Suppressor macrophage treated with lipopolysaccharide for 1 hour (primary cell): ENCODE measurements around the gene ABCA7.

Experiments
- DNase-seq, 3 donors: peaks; one replicate each; pipeline ENCODE4 v3.0.0-alpha.2; 2020 to 2022

The ABCA7 gene

DNA sequence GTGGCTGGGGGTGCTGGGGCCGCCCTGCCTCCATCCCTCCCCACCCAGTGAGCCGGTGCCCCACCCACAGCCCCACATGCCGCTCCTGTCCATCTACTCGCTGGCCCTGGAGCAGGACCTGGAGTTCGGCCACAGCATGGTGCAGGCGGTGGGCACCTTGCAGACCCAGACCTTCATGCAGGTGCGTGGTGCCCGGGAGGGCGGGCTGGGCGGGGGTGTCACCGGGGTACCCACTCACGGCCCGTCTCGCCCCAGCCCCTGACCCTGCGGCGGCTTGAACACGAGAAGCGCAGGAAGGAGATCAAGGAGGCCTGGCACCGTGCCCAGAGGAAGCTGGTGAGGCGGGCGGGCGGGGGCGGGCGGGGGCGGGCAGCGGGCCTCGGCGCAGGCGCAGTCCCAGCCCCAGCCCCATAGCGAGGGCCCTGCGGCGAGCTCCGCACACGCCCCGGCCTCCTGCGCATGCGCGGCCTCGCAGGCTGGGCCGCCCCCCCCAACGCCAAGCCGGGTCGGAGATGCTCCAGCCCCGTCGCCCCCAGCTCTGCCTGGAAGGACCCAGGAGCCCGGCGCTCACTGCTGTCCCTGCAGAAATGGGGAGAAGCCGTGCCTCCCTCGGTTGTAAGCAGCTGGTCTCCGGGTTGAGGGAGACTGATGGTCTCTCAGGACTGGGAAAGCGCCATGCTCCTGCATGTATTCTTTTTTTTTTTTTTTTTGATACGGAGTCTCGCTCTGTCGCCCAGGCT lies 34.8 kb downstream of the ABCA7 start:
- DNase-seq = peak; percentile 87 to 97 (median 88)

DNA sequence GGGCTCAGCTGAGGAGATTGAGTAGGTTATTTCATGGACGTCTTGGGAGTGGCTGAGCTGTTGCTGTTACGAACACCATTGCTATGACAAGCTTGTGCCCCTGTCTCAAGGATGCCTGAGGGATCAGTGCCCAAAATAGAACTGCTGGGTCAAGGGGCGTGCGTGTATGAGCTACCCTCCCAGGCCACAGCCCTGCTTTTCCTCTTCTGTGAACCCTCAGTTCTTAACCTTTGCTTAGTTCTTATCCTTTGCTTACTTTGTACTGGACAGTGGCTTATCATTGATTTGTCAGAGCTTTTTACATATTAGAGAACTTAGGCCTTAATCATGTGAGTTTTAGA lies 36.1 kb downstream of the ABCA7 start:
- no peak for DNase-seq

DNA sequence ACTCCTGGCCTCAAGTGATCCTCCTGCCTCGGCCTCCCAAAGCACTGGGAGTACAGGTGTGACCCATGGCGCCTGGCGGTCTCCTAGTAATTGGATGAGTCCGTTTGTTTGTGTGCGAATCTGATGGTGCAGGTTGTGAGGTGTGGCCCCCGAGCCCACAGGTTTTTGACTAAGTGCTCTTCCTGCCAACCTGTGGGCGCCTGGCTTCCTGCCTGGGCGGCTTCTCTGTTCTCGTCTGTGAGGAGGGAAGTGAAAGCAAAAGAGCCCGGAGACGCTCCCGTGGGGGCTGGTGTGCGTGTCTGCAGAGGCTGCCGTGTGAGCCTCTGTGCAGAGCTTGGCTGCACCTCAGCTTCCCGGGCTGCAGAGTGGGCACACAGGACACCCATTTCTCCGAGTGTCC lies 37.0 kb downstream of the ABCA7 start:
- peak; percentile 85 to 91 (median 91) for DNase-seq

DNA sequence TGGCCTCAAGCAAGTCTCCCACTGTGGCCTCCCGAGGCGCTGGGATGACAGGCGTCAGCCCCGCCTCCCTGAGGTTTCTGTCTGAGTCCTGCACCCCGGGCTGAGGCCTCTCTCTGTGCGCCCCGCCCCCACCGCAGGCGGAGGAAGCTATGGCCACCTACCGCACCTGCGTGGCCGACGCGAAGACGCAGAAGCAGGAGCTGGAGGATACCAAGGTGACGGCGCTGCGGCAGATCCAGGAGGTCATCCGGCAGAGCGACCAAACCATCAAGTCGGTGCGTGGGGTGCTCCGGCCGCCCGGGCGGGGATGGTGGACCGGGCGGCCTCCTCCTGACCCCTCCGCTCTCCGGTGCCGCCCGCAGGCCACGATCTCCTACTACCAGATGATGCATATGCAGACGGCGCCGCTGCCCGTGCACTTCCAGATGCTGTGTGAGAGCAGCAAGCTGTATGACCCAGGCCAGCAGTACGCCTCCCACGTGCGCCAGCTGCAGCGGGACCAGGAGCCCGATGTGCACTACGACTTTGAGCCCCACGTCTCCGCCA lies 39.7 kb downstream of the ABCA7 start:
- DNase-seq = no peak

DNA sequence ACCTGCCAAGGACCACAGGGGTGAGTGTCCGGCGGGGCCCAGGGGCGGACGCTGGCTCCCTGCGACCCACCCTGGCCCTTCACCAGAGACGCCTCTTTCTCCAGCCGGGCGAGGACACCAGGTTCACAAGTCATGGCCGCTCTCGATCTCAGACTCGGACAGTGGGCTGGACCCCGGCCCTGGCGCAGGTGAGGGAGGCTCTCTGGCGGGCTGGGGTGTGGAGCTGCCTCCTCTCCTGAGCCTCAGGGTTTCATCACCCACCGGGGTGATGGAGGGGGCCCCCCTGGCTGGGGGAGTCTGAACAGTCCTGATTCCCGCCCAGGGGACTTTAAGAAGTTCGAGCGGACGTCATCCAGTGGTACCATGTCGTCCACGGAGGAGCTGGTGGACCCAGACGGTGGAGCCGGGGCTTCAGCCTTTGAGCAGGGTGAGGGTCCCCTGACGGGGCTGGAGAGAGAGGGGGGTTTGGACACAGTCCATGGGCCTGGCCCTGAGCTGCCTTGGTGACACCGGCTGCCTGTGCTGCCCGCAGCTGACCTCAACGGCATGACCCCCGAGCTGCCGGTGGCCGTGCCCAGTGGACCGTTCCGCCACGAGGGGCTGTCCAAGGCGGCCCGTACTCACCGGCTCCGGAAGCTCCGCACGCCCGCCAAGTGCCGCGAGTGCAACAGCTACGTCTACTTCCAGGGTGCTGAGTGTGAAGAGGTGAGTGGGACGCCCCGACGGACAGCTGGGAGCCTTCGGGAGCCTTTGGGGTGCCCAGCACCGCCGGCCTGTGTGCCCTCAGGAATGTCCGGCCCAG lies 40.7 kb downstream of the ABCA7 start:
- no peak for DNase-seq

DNA sequence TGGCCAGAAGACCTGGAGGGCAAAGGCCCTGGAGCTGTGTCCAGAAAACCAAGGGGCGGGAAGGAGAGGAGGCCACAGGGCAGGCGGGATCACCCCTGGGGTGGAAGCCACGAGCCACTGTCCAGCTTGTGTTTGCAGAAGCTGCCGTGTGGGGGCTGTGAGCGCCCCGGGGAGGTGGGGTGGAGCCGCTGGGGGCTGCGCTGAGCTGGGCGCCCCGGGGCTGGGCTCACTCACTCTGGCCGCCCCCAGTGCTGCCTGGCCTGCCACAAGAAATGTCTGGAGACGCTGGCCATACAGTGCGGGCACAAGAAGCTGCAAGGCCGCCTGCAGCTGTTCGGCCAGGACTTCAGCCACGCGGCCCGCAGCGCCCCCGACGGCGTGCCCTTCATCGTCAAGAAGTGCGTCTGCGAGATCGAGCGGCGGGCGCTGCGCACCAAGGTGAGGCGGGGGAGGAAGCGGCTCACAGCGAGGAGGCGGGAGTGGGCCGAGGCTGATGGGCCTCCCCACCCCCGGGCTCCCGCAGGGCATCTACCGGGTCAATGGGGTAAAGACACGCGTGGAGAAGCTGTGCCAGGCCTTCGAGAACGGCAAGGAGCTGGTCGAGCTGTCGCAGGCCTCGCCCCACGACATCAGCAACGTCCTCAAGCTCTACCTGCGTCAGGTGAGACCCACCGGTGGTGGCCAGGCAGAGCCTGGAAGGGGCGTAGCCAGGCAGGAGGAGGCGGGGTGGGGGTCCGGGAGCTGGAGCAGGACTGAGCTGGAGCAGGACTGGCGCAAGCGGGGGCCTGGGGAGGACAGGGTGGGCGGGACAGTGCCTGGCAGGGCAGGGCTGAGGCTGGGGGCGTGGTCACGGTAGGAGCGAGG lies 41.6 kb downstream of the ABCA7 start:
- DNase-seq = no peak

DNA sequence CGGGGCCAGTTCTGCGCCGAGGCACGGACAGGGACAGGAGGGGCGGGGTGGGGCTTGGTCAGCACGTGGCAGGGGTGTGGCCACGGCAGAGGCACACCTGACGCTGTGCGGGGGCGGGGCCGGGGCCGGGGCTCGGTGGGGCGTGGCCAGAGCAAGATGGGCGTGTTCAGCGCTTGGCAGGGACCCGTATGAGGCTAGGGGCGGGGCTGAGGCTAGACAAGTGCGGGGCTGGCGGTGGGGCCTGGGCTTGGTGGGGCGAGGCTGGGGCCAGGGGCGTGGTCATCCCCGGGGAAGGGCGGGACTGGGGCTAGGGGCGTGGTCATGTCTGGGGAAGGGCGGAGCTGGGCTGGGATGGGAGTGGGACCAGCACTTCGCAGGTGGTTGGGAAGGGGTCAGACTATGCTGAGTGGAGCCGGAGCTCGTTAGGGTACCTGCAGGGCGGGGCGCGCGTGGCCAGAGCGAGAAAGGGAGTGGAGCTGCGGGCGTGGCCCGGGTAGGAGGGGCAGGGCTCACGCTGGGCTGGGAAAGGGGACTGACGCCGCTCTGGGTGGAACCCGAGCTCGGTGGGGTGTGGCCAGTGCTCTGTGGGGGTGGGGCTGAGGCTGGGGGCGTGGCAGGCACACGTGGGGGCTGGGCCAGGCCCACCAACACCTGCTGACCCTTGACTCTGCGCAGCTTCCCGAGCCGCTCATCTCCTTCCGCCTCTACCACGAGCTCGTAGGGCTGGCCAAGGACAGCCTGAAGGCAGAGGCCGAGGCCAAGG lies 42.4 kb downstream of the ABCA7 start:
- DNase-seq = peak; percentile 36 to 66 (median 39)

DNA sequence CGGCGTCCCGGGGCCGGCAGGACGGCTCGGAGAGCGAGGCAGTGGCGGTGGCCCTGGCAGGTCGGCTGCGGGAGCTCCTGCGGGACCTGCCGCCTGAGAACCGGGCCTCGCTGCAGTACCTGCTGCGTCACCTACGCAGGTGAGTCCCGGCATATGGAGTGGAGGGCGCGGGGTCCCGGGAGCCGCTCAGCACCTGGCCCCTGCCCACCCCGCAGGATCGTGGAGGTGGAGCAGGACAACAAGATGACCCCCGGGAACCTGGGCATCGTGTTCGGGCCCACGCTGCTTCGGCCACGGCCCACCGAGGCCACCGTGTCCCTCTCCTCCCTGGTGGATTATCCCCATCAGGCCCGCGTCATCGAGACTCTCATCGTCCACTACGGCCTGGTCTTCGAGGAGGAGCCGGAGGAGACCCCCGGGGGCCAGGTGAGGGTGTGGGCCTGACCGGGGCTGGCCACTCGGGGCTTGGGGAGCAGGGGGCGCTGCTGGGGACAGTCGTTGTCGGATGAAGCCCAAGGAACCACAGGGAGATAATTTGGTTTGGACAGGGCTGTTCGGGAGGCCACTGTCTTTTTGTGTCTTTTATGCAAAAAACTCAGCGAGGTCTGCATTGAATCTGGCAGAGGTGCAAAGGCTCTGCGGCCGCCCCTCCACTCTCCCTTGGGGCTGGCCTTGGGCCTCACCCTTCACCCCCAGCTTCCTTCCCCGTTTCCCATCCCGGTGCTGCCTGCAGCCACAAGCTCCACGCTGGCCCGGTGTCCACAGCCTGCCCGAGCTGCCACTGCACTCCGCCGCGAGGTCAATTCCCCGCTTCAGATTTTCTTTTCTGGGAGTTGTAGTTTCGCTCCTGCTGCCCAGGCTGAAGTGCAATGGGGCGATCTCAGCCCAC lies 43.3 kb downstream of the ABCA7 start:
- no peak for DNase-seq

DNA sequence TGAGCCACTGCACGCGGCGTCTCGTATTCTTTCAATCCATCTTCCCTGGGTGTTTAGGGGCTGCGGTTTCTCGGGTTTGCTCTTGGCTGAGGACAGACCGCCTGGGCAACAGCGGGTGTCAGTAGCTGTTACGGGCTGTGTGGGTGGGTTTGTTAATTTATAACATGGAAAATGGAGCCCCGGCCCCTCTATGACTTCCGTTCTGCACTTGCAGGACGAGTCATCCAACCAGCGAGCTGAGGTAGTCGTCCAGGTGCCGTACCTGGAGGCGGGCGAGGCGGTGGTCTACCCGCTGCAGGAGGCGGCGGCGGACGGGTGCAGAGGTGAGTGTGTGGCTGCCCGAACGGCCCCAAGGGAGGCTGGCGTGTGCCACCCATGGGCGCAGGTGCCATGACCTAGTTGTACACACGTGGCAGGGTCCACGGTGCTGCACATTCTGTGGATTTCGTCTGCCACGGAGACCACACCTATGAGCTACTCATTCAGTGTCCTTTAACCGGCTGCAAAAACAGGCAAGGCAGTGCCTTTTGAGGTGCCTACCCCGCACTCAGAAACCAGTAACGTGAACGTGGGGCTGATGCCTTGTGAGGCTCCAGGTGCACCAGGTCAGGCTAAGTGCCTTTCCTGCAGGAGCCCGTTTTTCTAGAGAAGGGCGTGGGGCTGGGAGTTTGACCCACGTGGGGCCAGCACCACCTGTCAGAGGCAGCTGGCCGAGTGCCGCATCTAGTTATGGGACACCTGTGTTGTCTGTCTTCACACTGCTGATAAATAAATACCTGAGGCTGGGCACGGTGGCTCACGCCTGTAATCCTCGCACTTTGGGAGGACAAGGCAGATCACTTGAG lies 44.3 kb downstream of the ABCA7 start:
- DNase-seq = no peak

DNA sequence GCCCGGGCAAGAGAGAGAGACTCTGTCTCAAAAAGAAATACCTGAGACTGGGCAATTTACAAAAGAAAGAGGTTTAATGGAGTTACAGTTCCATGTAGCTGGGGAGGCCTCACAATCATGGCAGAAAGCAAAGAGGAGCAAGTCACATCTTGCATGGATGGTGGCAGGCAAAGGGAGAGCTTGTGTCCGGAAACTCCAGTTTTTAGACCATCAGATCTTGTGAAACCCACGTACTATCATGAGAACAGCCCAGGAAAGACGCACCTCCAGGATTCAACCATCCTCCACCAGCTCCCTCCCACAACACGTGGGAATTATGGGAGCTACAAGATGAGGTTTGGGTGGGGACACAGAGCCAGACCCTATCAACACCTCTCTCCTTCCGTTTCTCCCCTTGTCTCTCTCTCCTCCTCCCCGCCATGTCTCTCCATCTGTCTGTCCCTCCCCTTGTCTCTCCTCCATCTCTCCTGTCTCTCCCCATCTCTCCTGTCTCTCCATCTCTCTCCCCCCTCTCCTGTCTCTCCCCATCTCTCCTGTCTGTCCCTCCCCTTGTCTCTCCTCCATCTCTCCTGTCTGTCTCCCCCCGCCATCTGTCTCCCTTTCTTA lies 45.2 kb downstream of the ABCA7 start:
- no peak for DNase-seq

DNA sequence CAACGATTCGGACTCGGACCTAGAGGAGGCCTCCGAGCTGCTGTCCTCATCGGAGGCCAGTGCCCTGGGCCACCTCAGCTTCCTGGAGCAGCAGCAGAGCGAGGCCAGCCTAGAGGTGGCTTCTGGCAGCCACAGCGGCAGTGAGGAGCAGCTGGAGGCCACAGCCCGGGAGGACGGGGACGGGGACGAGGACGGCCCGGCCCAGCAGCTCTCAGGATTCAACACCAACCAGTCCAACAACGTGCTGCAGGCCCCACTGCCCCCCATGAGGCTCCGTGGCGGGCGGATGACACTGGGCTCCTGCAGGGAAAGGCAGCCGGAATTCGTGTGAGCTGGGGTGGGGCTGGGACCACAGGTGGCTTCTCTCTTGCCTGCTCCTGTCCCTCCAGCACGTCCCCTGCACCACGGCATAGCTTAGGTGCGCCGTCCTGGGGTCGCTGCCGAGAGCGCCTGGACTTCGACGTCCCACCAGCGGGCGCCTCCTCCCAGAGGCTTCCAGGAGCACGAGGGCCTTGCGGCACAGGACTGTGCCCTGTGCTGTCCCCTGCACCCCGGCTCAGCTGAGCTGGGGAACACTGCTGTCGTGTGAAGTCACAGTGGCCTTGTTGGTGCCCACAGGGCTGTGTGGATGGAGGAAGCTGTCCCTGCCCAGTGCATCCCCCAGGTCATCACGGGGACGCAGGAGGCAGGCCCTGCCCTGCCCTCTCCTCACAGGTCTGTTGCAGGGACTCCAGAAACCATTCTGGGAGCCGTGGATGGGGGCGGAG lies 46.0 kb downstream of the ABCA7 start:
- no peak for DNase-seq

DNA sequence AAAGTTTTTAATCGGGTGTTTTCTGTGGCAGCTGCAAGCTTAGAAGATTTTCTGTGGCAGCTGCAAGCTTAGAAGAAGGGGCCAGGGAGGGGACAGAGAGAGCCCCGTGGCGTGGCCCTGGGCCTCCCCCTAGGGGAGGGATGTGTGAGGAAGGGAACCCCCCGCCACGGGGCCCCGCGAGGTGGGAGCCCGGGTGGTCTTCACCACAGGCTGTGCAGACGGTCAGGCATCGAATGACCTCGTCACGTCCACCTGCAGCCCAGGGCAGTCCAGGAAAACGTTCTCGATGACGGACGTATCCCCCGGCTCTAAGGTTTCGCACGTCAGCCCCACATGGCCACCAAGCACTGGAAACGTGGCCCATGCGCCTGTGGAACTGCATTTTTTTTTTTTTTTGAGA lies 46.7 kb downstream of the ABCA7 start:
- DNase-seq = no peak

DNA sequence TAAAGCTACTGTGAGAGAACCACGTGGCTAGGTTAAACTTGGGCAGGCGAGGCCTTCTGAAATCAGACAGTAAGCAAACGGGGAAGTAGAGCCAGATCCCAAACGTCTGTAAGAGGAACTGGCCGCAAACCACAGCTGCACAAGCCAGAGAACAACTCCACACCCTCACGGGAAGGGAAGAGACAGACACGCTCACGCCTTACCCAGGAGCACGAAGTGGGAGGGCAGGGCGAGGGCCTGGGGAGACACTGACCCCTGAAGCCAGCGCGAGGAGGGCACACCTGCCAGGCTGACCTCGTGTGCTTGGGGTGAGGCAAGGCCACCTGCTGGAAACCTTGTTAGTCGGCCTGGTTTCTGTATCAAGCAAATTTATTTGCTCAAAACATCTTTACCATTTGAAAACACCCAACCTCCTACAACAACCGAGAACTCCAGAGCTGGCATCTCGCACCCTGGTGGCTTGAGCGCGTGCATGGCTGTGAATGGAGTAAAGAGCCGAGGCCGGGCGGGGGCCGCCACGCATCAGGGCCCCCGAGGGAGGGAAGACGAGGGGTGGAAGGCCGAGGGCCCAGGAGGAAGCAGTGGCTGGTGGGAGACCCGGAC lies 48.0 kb downstream of the ABCA7 start:
- DNase-seq = peak; percentile 92 to 95 (median 93)

DNA sequence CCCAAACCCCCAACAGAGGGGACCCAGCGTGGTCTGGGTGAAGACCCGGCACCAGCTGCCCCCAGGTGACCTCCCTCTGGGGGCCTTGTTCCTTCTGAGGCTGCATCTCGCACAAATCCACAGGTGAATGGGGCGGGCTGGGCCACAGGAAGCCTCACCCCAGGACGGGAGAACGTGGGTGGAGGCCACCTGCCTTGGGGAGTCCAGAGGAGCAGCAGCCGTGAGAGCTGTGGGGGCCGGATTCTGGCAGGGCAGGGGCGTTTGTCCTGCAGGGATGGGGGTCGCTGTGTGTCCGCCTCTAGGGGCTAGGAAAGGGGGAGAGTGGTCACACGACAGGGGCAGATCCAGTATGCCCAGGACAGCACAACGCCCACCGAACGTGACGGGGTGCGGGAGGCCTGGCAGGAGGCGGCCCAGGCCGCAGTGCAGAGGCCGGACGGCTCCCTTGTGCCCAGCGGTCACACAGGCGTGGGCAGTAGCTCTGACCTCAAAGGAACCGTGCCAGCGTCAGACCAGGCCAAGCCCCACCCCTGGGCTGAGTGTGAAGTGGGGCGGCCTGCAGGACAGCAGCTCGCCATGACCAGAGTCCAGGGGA lies 48.6 kb downstream of the ABCA7 start:
- peak; percentile 65 to 79 (median 71) for DNase-seq

DNA sequence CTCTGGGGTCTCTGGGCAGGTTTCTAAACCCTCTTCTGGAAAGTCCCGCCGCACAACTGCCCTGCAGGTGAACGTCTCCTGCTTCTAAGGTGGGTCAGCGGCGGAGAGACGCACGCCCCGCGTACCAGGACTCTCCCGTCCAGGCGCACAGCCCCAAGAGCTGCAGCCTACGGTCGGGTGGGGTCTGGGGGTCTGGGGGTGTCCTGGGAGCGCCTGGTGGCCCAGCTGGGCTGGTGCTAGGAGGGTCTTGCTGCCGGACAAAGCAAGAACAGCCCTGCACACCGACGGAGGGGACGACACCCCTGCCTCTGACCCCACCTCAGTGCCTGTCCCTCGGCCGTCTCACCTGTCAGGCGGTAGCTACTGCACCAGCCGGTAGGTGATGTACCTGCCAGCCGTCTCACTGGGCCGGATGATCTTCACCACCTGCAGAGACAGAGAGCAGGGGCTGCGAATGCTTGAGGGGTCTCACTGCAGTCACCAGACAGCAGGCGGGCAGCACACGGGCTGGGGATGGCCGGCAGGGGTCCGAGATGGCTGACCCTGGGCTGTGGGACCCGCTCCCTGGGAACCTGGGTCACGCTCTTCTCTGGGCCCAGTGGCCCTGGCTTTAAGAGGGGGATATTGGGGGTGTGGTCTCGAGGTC lies 49.3 kb downstream of the ABCA7 start:
- DNase-seq = no peak

DNA sequence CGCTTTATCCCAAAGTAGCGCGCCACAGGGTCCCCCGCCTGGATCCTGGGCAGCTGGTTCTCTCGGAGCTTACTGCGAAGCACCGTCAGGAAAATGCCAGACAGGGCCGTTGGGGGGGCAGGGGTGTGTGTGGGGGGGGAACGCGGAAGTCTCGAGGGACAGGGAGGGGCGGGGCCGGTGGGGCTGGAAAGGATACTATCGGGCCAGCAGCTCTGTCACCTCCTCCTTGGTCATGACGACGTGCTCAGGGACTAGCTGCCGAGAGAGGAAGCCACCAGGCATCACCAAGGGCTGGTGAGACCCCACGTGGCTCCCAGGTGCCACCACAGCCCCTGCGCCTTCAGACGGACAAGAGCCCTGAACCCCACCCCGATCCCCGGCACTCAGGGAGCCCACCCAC lies 50.0 kb downstream of the ABCA7 start:
- no peak for DNase-seq

DNA sequence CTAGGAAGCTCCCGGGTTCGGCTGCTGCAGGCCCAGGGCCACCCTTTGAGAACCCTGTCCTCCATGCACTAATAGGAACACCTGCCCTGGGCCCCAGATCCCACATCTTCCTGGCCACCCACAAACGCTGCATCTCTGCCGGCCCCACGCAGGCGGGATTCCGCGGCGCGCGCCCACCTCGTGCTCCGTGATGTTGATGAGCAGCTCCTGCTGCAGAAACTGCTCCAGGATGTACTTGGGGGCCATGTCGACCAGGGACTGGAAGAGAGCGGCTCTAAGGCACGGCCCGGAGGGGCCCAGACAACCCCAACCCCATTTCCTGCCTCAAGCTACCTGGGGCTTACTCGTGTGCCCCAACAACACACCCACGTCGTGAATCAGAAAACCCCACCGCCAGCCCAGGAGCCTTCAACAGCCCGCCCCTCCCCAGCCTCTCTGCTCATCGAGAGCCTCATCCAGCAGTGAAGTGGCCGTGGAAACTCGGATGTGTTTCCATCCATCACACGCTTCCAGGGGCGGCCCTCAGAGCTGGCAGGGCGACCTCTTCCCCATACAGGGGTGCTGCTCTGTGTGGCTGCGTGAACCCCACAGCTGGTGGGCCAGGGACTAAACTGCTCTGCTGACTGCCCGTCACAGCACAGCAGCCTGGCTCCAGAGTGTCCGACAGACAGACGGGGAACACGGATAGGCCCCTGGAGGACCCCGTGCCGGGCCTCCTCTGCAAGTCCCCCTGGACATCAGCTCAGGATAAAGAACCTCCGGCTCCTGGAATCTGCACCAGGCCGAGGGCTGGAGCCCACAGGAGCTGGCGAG lies 51.0 kb downstream of the ABCA7 start:
- DNase-seq = no peak
